Ecto neural progenitor cell (in vitro differentiated cells): ENCODE data around the gene IVD.

Experiments used
- DNase-seq: peaks from one replicate; pipeline ENCODE4 v3.0.0-alpha.2; 2018; ENCODE audit warnings: low spot score

The IVD gene

GRCh38 chr15:40377606-40378005 is 28.0 kb upstream of the IVD start:
- no peak for DNase-seq

GRCh38 chr15:40379374-40379773 is 26.2 kb upstream of the IVD start:
- DNase-seq = no peak

- no peak for DNase-seq
Observed at GRCh38 chr15:40379853-40380252, 25.7 kb upstream of the IVD start.

GRCh38 chr15:40380636-40381035 is 25.0 kb upstream of the IVD start:
- DNase-seq = no peak

- no peak for DNase-seq
Observed at GRCh38 chr15:40381818-40382529, 23.6 kb upstream of the IVD start.

- peak; percentile 91 for DNase-seq
Observed at GRCh38 chr15:40382580-40383456, 22.8 kb upstream of the IVD start, which contains the start of gene KNSTRN. Gene KNSTRN (plus strand): TSS chr15:40382721. CDS start chr15:40382836, 115 bp downstream.

GRCh38 chr15:40386480-40386879 is 19.1 kb upstream of the IVD start:
- no peak for DNase-seq

- DNase-seq = no peak
Observed at GRCh38 chr15:40388941-40389823, 16.4 kb upstream of the IVD start.

- no peak for DNase-seq
Observed at GRCh38 chr15:40389824-40390595, 15.6 kb upstream of the IVD start.

GRCh38 chr15:40392986-40393948 is 12.3 kb upstream of the IVD start:
- DNase-seq = no peak

GRCh38 chr15:40397688-40398412 is 7.7 kb upstream of the IVD start:
- no peak for DNase-seq

GRCh38 chr15:40398413-40398873 is 7.2 kb upstream of the IVD start:
- DNase-seq = no peak

- no peak for DNase-seq
Observed at GRCh38 chr15:40399370-40399769, 6.2 kb upstream of the IVD start.

- DNase-seq = no peak
Observed at GRCh38 chr15:40407330-40407990, 1.9 kb downstream of the IVD start.

- DNase-seq = no peak
Observed at GRCh38 chr15:40409366-40409765, 3.8 kb downstream of the IVD start.

- DNase-seq = no peak
Observed at GRCh38 chr15:40410476-40410875, 4.9 kb downstream of the IVD start.

GRCh38 chr15:40412095-40412759 is 6.6 kb downstream of the IVD start:
- no peak for DNase-seq

- DNase-seq = no peak
Observed at GRCh38 chr15:40413036-40413435, 7.4 kb downstream of the IVD start.
